Measurements from ENCODE around the gene C10orf105. TPM values are rescaled to one million over a fixed set of nuclear protein-coding genes. Genes with fewer than 3 reads are reported as not detected.

C10orf105 gene
- total and polyA plus RNA-seq, 2 of the 8 experiments (the other 6 are each of a cell fraction or from before 2014, with no cell fraction given), result 0.71 to 0.73 TPM

DNA sequence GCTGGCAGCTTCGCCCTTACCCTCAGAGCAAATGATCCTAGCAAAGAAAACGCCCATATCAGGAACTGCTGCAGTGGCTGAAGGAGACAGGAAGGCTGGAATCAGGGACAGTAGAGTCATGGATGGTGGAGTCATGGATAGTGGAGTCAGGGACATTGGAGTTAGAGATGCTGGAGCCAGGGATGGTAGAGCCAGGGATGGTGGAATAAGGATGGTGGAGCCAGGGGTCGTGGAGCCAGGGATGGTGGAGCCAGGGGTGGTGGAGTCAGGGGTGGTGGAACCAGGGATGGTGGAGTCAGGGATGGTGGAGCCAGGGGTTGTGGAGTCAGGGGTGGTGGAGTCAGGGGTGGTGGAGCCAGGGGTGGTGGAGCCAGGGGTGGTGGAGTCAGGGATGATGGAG lies 31.3 kb downstream of the C10orf105 start:
- Histone ChIP-seq H3K4me3 (ENCODE audit: extremely low read depth in 1 of 4, insufficient read depth in 2 of 4, low read depth in 3 of 4, low read length in 4 of 4) (no peak overlapping the region), H2BK15ac (ENCODE audit: low read length) (no peak overlapping the region), H3K23ac (ENCODE audit: insufficient read length) (no peak overlapping the region), H2BK5ac (ENCODE audit: low read depth, low read length) (no peak overlapping the region), H3K9ac (replicated peaks in 1 of 4; ENCODE audit: extremely low read depth in 1 of 4, low read depth in 3 of 4, low read length in 3 of 4) (no peak overlapping the region), H3K4me1 (replicated peaks in 1 of 4; ENCODE audit: control insufficient read depth in 3 of 4, insufficient read depth in 4 of 4, low read length in 3 of 4) (peaks cover 7 to 25% (median 9%) of the 10 kb centered on the region in 4 experiments), H4K20me1 (replicated peaks in 1 of 2; ENCODE audit: control insufficient read depth in 1 of 2, insufficient read depth in 2 of 2, low read length in 2 of 2) (no peaks in the 10 kb centered on the region), H3K4me2 (ENCODE audit: insufficient read depth in 1 of 2, low read depth in 2 of 2, low read length in 2 of 2) (no peak overlapping the region), H3K79me1 (ENCODE audit: low read depth, low read length) (no peaks in the 10 kb centered on the region), H2BK120ac (replicated peaks; ENCODE audit: low read depth, low read length) (no peak overlapping the region), H3K14ac (ENCODE audit: insufficient read length) (no peak overlapping the region), H3K4ac (replicated peaks; ENCODE audit: insufficient read length, low read depth, low read length) (no peak overlapping the region), H3K9me3 (ENCODE audit: insufficient read depth in 2 of 2, low read depth in 1 of 2, low read length in 1 of 2) (peaks cover 2 to 7% of the 10 kb centered on the region in 2 experiments; a peak in 1 of 4 replicates), H3K36me3 (ENCODE audit: control insufficient read depth in 2 of 4, insufficient read depth in 4 of 4, low read length in 3 of 4) (no peaks in the 10 kb centered on the region), H3K27ac (ENCODE audit: low read depth, low read length) (no peak overlapping the region), H2BK20ac (ENCODE audit: low read length) (no peak overlapping the region), H4K8ac (ENCODE audit: extremely low read depth, insufficient read depth, low read length) (no peak overlapping the region), H4K5ac (ENCODE audit: insufficient read length, low read depth, low read length) (no peak overlapping the region), H3K56ac (replicated peaks; ENCODE audit: insufficient read length, low read depth, low read length) (no peak overlapping the region), H3K79me2 (ENCODE audit: control insufficient read depth in 1 of 2, insufficient read depth in 2 of 2, low read length in 2 of 2) (no peaks in the 10 kb centered on the region), H2AFZ (ENCODE audit: low read length) (no peak overlapping the region), H2BK12ac (ENCODE audit: low read depth, low read length) (no peak overlapping the region), H3K23me2 (ENCODE audit: low read depth, low read length) (no peaks in the 10 kb centered on the region), H3K18ac (ENCODE audit: extremely low read depth, low read length) (no peak overlapping the region), H3K27me3 (replicated peaks in 1 of 4; ENCODE audit: control insufficient read depth in 3 of 4, extremely low read depth in 1 of 4, insufficient read depth in 3 of 4, low read length in 3 of 4) (no peaks in the 10 kb centered on the region; a peak in 1 of 7 replicates), H2AK5ac (ENCODE audit: low read depth, low read length) (no peak overlapping the region), H4K91ac (replicated peaks; ENCODE audit: insufficient read length, low read length) (no peak overlapping the region)
- ChIA-PET CTCF (ENCODE audit: partially characterized antibody) (interaction anchor here (1.7 to 5.5 kb wide), 4 partner anchors 7 to 40 kb away, joined by 3 to 63 read pairs (median 6); no protein-coding TSS in a partner anchor), POLR2A (ENCODE audit: partially characterized antibody) (no interaction called here)
- DNase-seq (ENCODE audit: low read depth in 1 of 2, low spot score in 2 of 2) (no peak), FAIRE-seq (no peak)
- 100% methylated on average over 3 of the region's 3 CpGs; no CpG with 5 or more reads in 1 of the 2 experiments for WGBS, 2 experiments (ENCODE audit: extremely low coverage in 1 of 2, insufficient coverage in 1 of 2, insufficient read length in 1 of 2, insufficient replicate concordance in 2 of 2, low coverage in 1 of 2, low lambda C conversion rate in 2 of 2, missing lambda C conversion rate in 1 of 2)
- no peak for TF ChIP-seq RAD21 (IDR thresholded peaks at IDR 0.05 in 1 of 2, conservative IDR thresholded peaks at IDR 0.05 in 1 of 2; ENCODE audit: low read depth in 2 of 2, low read length in 2 of 2)
- no peak for TF ChIP-seq GTF2F1 (IDR thresholded peaks at IDR 0.05; ENCODE audit: borderline replicate concordance, low read depth, low read length)
- no peak for TF ChIP-seq PHF8 (conservative IDR thresholded peaks at IDR 0.05; ENCODE audit: low read depth, low read length)
- no peak for TF ChIP-seq TCF12 (IDR thresholded peaks at IDR 0.05; ENCODE audit: low read depth, low read length)
